ENCODE results near the gene PRMT7.

Gene PRMT7

GRCh38 chr16:68310774-68311511 is at the start of gene PRMT7, which contains the start of gene SLC7A6OS:
Gene PRMT7 (plus strand): TSS chr16:68311019. CDS start chr16:68315980, 4,961 bp downstream.
Gene SLC7A6OS (minus strand): TSS chr16:68310946. CDS start chr16:68310926, 20 bp downstream.
- DNase-seq (ENCODE audit: low read depth, low spot score), result peak; percentile 90
- peak; percentile 10 for TF ChIP-seq CTCF (IDR thresholded peaks at IDR 0.05; ENCODE audit: low read depth, low read length)
- H3K4me3 ChIP-seq (ENCODE audit: low read depth, low read length), result peak within 1 kb of the TSS; percentile 97
- in situ Hi-C loops (cut with HindIII; ENCODE audit: low sequenced_read_pairs), result no loop called here

GRCh38 chr16:68263559-68264127 is 47.2 kb upstream of the PRMT7 start:
- no peak for TF ChIP-seq CTCF (IDR thresholded peaks at IDR 0.05; ENCODE audit: low read depth, low read length)
- H3K4me3 ChIP-seq (ENCODE audit: low read depth, low read length), result peak overlapping the region; percentile 81
- in situ Hi-C loops (cut with HindIII; ENCODE audit: low sequenced_read_pairs), result no loop called here
- DNase-seq (ENCODE audit: low read depth, low spot score), result no peak

GRCh38 chr16:68264128-68265077 is 46.4 kb upstream of the PRMT7 start, which contains the start of gene SLC7A6:
Gene SLC7A6 (plus strand): TSS chr16:68264526. CDS start chr16:68274727, 10,201 bp downstream.
- in situ Hi-C loops (cut with HindIII; ENCODE audit: low sequenced_read_pairs), result no loop called here
- DNase-seq (ENCODE audit: low read depth, low spot score), result peak; percentile 52
- peak; percentile 62 for TF ChIP-seq CTCF (IDR thresholded peaks at IDR 0.05; ENCODE audit: low read depth, low read length)
- peak within 1 kb of the TSS; percentile 81 for H3K4me3 ChIP-seq (ENCODE audit: low read depth, low read length)

GRCh38 chr16:68265078-68265920 is 45.5 kb upstream of the PRMT7 start:
- in situ Hi-C loops (cut with HindIII; ENCODE audit: low sequenced_read_pairs), result no loop called here
- no peak for TF ChIP-seq CTCF (IDR thresholded peaks at IDR 0.05; ENCODE audit: low read depth, low read length)
- H3K4me3 ChIP-seq (ENCODE audit: low read depth, low read length), result peak overlapping the region; percentile 81
- DNase-seq (ENCODE audit: low read depth, low spot score), result peak; percentile 52

GRCh38 chr16:68267612-68268405 is 43.0 kb upstream of the PRMT7 start:
- DNase-seq (ENCODE audit: low read depth, low spot score), result no peak
- in situ Hi-C loops (cut with HindIII; ENCODE audit: low sequenced_read_pairs), result no loop called here
- no peak for TF ChIP-seq CTCF (IDR thresholded peaks at IDR 0.05; ENCODE audit: low read depth, low read length)
- no peak overlapping the region for H3K4me3 ChIP-seq (ENCODE audit: low read depth, low read length)
